HL-60 (cell line): ENCODE measurements around the gene IQGAP2.

Experiments
- CTCF ChIP-seq: IDR thresholded peaks from one replicate; pipeline ENCODE4 v1.5.1; 2011; ENCODE audit warnings: low read length, control low read depth, inconsistent platforms; ENCODE audit not compliant: insufficient read depth
- GABPA ChIP-seq: IDR thresholded peaks from 2 replicates; pipeline ENCODE4 v1.6.1; 2012; ENCODE audit warnings: low read depth
- REST ChIP-seq: IDR thresholded peaks from 2 replicates; pipeline ENCODE4 v1.6.1; 2012; ENCODE audit warnings: low read depth; ENCODE audit not compliant: insufficient replicate concordance

- TF ChIP-seq CTCF (no peak), GABPA (no peak), REST (no peak)
Measured at GRCh38 chr5:76607353-76607871, 204.3 kb downstream of the IQGAP2 start.
